ENCODE data around the gene PAQR5.

Gene PAQR5, protein sequence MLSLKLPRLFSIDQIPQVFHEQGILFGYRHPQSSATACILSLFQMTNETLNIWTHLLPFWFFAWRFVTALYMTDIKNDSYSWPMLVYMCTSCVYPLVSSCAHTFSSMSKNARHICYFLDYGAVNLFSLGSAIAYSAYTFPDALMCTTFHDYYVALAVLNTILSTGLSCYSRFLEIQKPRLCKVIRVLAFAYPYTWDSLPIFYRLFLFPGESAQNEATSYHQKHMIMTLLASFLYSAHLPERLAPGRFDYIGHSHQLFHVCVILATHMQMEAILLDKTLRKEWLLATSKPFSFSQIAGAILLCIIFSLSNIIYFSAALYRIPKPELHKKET

DNA sequence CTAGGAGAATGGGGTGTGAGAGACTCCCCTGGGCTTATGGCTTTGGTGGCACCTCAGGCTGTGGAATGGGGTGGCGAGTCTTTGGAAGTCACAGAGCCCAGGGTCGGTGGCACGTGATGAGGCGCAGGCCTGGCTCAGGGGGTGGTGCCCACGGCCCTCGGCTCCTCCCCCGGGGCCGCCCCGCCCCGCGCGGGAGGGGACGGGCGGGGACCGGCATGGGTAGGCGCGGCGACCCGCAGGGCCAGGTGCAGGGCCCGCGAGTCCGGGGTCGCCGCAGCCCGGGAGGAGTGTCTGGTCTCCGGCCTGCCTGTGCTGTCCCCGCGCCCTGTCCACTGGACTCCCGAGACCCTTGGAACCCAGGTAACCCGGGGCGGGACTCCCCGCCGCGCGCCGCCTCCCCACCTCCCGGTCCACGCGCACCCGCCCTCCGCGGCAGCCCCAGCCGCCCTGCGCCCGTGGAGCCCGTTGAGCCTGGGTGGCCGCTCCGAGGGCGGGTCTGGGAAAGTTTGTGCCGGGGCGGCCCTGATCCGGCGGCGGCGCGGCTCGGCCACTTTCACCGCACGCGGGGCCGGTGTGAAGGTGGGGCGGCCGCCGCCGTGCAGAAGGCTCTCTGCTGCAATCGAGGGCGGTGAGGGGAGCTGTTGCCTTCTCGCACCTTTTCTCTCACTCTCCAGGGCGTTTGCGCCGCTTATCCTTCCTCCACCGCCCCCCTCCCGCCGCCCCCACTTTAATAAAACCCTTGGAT, at the start of gene PAQR5:
TSS of gene PAQR5 (plus strand) at position 216 of the 745 bp plus-strand sequence. CDS start 61,169 bp downstream, outside the sequence.
- Histone ChIP-seq H3K27ac (peak within 1 kb of the TSS in 4 of 21 experiments; percentile 1 to 37 (median 22)), H3K4me3 (peak within 1 kb of the TSS; percentile 33 to 54 (median 48))

DNA sequence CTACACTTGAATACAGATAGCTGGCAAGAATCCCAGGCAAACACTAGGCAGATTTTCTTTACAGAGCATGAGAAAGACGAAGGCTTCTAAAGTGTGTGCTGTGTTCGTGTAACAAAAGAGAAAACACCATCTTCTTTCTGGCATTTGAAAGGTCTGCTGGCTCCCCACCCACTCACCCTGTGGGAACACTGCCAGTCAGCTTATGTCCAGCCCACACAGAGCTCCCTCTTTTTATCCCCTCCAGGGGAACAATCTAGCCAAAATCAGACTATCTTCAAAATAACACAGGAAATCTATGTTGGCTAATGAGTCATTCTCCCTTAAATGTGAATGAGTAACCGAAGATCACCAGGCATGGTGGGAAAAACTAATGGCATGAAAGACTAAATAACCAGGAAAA, 45.6 kb upstream of the PAQR5 start:
- Histone ChIP-seq H3K4me3 (no peak overlapping the region), H3K27ac (peak overlapping the region in 2 of 21 experiments; percentile 11 to 14)

DNA sequence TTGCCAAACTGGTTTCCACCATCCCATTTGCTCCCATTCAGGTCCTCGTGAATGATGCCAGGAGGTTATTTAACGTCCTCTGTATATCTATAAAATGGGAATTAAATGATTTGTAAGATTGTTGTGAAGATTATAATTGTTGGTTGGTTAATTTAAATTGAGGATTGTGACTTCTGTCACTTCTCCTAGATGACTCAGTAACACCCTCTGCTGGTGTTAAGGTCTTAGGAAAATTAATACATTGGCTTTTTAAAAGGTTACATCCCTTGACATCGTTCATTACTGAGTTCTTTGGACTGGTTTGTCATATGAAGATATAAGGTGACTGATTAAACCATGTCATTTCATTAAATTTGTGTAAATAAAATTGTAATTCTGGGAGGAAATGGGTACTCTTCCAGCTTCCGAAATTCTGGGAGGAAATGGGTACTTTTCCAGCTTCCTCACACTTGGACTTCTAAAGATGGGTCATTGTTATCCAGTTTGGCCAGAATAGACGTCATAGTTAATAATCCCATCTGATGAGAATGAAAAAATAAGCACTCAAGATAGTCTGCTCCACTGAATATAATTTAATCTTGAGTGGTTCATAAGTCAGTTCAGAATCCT, 33.3 kb upstream of the PAQR5 start:
- H3K4me3 ChIP-seq, result no peak overlapping the region

DNA sequence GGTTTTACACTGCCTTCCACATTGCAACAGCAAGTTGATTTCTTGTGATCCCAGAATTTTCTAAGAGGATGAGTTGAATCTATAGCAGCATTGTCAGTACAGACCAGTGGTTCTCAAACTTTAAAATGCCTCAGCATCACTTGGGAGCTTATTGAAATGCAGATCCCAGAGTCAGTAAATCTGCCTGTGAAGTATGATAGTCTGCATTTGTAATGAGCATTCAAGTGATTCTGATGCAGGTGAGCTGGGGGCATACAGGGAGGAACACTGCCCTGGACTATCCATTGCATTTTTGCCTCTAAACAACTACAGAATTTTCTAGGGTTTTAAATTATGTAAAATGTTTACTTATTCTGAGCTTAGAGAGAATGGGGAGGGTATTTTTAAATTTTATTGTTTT, 27.5 kb upstream of the PAQR5 start:
- Histone ChIP-seq H3K4me3 (no peak overlapping the region), H3K27ac (no peak overlapping the region)

More for the DNA sequence above, 33.3 kb upstream of the PAQR5 start:
- H3K27ac ChIP-seq, result no peak overlapping the region

DNA sequence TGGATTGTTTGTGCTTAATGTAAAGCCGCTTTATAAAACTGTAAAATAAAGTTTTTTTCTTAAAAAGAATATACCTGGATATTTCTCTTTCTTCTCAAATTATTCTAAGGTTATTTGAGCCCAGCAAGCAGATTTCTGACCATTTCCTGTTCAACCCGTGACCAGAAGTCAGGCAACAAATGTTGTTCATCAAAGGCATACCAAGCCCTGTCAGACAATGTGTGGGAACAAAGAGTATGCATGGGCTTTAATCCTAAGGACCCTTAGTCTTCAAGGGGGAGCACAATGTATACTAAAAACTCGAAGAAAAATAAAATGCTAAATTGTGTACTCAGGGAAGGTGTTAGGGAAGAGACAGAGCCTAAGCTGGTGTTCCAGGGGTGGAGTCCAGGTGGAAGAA, 26.6 kb upstream of the PAQR5 start:
- no peak overlapping the region for H3K27ac ChIP-seq

DNA sequence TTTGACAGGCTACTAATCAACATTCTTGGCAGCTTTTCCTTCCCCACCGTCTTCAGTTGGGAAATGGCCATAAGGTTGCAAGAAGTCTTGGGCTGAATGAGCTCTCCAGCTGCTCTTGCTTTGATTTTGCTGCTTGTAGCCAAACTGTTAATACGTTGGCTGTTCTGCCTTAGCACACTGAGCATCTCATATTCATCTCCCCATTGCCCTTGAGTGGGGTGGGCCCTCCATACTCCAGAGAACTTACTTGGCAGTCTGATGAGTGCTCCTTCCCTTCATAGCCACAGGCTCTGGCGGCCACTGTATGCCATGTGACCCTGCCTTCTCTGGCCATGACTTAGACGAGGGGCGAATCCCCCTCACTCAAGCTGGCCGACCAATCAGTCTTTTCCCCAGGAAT, 25.8 kb upstream of the PAQR5 start:
- no peak overlapping the region for H3K27ac ChIP-seq
- H3K4me3 ChIP-seq, result no peak overlapping the region

More for the DNA sequence above, 26.6 kb upstream of the PAQR5 start:
- no peak overlapping the region for H3K4me3 ChIP-seq

DNA sequence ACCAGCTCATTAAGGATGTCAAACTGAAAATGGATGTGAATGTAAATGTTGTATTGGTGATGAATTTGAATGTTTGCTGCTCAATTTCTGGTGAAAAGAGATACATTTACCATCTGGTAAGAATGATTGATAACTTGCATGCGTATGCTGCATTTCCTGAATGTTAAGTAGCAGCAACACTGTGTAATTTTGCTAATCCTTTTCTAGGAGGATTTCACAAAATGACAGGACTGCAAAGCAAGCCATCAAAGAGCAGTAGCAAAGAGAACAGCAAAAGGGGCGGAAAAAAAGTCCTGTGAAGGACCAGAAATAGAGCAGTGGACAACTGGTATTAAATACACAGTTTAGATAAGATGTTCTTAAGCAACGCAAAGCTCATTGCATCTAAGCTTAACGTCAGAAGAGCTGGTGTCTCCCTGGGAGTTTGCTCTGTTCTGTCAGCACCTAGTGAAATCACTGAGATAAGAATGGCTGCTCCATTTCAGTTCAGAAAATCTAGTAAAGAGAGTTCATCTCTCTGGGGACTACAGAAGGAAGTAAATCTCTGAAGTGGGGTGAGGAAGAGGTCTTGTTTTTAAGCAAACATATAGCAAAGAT, 23.5 kb upstream of the PAQR5 start:
- Histone ChIP-seq H3K4me3 (no peak overlapping the region), H3K27ac (no peak overlapping the region)

DNA sequence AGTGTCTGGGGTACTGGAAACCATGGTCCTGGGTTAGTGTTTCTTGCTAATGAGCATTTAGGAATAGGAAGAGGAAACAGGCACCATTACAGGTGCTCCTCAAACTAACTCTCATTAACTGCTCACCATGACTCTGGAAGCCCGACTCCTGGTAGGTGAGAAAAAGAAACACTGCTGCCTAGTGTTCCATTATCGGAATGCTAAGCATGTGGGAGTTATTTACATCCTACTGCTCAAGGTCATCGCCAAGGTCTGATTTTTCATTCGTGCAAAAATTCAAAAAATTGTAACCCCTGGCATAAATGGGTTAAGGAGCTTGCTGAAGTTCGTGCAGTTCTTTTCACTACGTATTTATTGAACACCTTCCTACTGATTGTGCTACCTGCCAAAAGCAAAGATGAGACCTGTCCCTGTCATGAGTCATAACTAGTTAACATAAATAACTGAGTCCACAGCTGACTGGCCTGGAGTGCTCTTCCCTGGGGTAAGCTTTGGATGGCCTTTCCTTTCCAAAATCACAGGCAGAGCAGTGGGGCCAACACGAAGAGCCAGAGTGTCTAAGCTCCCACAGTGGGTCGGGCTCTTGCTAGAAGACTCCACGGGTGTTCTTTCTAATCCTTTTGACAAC, 22.7 kb upstream of the PAQR5 start:
- no peak overlapping the region for H3K4me3 ChIP-seq
- no peak overlapping the region for H3K27ac ChIP-seq

DNA sequence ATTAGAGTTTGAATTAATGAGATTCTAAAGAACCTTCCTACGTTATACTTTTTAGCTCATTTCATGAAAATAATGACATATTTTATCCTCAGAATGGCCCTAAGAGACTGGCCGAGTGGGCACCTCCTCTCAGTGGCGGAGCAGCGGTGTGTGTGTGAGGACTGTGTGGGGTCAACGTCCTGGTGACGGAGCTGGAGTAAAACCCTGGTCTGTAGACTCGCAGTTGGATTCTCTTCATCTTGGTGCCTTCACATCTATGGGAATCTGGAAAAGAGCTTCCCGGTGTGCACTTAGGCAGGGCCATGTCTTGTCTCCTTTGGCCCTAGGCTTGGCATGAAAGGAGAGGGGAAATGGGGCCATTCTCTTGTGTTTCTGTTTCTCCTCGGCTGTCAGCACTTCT, 21.4 kb upstream of the PAQR5 start:
- no peak overlapping the region for H3K4me3 ChIP-seq
- no peak overlapping the region for H3K27ac ChIP-seq

DNA sequence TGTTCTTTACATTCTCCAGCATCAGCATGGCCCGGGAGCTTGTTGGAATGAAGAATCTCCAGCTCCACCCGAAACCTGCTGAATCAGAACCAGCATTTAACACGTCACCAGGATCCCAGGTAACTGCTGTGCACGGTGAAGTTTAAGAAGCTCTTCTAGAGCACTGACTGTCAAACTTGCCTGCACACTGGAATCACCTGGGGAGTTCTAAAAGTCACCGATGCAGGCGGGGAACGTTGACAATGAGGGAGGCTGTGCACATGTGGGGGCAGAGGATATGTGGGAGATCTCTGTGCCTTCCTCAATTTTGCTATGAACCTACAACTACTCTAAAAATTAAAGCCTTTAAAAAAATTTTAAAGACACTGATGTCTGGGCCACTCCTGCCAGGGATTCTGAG, 19.1 kb upstream of the PAQR5 start:
- Histone ChIP-seq H3K4me3 (no peak overlapping the region), H3K27ac (no peak overlapping the region)

DNA sequence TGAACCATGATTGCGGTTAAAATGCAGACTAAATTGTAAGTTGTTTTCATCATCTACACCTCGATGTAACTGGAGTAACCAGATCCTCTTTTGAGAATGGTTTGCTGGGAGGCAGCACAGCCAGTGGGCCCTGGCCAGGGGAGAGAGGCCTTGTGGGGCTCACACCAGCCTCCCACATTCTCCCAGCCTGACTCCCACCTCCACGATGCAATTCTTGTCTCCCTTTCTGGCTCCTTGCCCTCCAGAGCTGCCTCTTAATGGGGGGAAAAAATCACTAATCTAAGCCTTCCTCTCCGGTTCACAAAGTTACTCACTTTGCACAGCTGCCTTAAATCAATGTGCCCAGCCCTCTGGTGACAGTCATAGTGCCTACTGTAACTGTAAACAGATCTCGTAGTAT, 17.9 kb upstream of the PAQR5 start:
- H3K4me3 ChIP-seq, result no peak overlapping the region

DNA sequence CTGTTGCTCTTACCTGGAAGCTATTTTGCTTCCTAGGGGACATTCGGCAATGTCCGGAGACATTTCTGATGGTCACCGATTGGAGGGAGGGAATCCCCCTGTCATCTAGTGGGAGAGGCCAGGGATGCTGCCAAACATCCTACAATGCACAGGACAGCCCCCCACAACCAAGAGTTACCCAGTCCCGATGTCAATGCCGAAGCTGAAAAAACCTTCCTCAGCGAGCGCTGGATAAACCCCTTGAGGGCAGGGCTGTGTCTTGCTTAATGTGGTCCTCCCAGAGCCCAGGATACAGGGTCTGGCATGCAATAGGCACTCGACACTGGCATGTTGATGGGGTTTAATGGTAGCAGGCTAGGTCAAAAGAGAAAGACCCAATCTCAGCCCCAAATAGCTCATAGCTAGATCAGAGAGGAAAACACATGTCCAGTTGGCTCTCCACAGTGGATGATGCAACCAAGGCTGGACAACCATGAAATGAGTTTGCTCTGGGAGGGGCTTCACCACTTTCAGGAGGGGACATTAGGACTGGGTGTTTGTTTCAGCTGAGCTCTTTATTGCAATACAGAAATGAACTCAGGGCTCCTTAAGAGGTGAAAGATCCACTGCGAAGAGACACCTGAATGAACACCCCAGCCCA, 16.5 kb upstream of the PAQR5 start:
- Histone ChIP-seq H3K4me3 (no peak overlapping the region), H3K27ac (no peak overlapping the region)

More for the DNA sequence above, 17.9 kb upstream of the PAQR5 start:
- H3K27ac ChIP-seq, result no peak overlapping the region

DNA sequence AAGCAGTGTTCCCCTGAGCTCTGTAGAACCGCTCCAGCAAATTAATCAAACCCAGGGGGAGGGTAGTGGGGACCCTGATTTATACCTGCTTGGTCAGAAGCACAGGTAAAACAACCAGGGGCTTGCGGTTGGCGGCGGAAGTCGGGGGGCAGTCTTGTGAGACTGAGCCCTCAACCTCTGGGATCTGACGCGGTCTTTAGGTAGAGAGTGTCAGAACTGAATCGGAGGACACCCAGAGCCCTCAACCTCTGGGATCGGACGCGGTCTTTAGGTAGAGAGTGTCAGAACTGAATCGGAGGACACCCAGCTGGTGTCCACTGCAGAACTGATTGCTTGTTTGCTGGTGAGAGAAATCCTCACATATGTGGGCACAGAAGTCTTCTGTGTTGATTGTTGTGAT, 12.9 kb upstream of the PAQR5 start:
- H3K27ac ChIP-seq, result no peak overlapping the region
- H3K4me3 ChIP-seq, result no peak overlapping the region

DNA sequence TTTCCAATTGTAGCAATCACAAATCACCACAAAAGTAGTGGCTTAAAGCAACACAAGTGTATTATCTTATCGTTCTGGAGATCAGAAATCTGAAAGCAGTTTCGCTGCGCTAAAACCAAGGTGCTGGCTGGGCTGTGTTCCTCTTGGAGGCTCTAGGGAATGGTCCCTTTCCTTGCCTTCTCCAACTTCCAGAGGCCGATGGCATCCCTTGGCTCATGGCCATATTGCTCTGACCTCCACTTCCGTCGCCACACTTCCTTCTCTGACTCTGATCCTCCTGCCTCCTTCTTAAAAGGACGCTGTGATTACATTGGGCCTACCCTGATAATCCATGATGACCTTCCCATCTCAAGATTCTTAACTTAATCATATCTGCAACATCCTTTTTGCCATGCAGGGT, 10.7 kb upstream of the PAQR5 start:
- Histone ChIP-seq H3K27ac (no peak overlapping the region), H3K4me3 (no peak overlapping the region)

DNA sequence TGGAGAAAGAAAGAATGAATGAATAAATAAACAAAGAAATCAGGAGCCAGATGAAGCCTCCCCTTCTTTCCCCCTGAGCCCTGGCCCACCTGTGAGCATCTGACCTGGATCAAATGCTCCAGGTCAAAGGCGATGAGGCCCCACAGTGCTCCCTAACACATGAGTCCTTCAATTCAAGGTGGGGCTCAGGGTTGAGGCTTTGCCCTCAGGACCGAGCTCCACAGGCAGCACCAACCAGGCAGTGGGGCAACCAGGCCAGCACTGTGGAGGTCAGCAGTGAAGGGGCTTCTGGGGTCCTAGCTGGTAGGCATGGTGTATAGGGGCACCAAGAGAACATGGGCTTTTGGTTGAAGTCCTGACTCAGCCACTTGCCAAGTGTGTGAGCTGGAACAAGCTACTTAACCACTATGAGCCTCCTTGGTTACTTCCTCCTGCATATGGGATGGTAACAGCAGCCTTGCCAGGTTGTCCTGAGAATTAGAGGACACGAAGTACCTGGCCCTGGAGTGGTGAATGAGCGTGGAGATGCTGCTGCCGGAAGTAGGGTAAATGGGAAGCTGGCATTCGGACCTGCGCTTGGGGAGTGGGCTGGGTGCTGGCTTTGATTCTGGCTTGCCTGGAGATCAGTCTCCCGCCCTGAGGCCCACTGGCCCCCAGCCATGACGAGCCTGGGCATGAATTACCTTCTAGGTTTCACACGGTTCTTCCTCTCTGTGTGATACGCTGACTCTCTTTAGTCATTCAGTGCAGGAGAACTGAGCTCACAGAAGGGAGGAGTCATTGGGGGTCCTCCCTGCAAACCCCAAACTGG, 10.0 kb upstream of the PAQR5 start:
- Histone ChIP-seq H3K27ac (peak overlapping the region in 1 of 21 experiments; percentile 47), H3K4me3 (no peak overlapping the region)

DNA sequence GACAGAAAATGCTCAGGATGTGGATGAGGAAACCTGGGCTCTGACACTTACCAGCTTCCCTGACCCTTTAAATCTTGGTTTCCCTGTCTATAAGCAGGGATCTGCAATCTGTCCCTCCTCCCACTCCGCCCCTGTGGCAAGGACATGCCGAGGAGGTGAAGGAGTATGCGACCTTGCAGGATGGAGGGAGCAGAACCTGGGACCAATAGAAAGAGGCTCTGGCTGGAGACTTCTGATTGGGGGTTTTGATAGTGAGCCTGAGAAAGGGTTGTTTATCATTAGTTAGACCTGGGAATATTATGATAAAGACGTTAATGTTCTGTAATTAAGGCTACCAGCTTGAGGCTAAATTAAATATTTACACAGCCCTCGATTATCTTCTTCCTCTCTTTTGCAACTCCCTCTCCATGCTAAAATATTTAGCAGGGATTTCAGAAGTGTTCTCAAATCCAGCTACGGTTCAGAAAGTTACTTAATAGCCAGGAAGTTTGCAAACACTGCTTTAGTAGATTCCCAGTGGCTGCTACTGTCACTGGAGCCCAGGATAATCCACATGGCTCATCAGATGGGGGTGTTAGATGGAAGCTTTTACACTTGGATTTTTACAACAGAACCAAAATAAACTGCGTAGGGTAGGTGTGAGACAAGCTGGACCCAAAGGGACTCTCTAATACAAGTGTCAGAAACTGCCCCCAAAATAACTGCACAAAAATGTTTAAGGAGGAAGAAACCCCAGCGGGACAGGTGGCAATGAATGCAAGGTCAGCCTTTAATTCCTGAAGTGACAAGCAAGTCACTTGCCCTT, 9.2 kb upstream of the PAQR5 start:
- H3K4me3 ChIP-seq, result no peak overlapping the region
- peak overlapping the region in 1 of 21 experiments; percentile 47 for H3K27ac ChIP-seq

DNA sequence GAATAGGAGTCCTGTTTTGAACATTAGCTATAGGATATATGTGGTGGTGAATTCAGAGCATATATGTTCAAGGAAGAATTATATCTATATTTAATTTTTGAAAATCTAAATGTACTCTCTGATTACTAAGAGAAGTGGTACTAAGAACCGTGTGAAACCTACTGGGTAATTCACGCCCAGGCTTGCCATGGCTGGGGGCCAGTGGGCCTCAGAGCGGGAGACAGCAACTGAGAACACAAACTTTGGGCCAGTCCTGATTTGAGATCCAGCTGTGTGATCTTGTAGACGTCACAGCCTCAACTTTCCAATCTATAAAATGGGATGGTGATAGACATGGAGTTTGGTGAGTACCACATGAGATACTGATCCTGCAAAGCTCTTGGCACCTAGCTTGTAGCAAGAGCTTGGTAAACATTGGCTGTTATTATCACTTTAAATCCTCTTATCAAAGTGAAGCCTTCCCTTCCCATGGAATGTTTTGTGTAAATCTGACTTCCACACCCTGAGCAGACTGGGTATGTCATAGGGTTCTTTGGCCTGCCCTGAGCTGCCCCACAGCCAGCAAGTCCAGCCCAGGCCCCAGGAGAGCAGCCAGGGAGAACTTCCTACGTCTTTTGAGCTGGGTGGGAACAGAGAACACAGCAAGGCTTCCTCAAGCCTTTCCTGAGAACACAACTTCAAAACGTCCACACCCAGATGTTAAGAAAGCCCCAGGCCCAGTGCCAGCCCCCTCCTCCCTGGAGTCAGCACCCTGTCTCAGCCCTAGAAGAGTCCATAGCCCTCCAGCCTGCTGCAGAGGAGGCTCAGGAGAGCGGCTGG, 8.2 kb upstream of the PAQR5 start:
- no peak overlapping the region for H3K4me3 ChIP-seq
- H3K27ac ChIP-seq, result no peak overlapping the region

Data from skin epidermis (tissue), 12 donors.